Measurements from ENCODE around the gene FGFR3. TPM values are rescaled to one million over a fixed set of nuclear protein-coding genes. Genes with fewer than 3 reads are reported as not detected.

FGFR3 gene
- total and polyA plus RNA-seq, 7 donors = 0.16 to 14.0 (median 0.83) TPM

DNA sequence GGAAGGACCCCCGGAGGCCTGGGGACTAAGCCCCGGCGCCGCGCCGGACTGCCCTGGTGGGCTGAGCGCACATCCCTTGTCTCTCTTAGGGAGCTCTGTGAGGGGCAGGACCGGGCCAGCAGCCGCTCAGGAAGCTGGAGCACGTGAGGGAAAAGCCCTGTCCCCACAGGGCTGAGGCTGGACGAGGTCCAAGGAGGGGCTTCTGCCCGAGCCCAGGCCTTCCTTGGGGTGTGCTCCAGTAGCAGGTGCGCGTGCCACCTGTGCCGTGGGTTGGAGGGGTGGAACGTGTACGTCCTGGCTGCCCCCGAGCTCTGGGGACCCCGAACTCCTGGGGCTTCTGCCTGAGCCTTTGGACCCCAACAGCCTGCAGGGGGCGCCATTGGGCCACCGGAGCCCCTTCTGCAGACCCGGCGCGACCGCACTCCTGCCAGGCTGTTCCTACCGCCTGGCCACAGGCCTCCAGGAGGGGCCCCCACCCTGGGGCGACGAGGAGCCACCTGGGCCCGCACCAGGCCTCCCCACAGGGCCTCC, 44.6 kb upstream of the FGFR3 start:
- Histone ChIP-seq H3K36me3 (no peaks in the 10 kb centered on the region), H3K27me3 (peaks cover 0 to 12% (median 5%) of the 10 kb centered on the region in 3 donors), H3K27ac (no peak overlapping the region), H3K9me3 (no peaks in the 10 kb centered on the region), H3K4me1 (peaks cover 0 to 7% (median 2%) of the 10 kb centered on the region in 4 donors), H3K4me3 (no peak overlapping the region)
- intact Hi-C loops (cut with DNase I) = no loop called here
- DNase-seq = peak; percentile 78
- no peak for TF ChIP-seq POLR2A (IDR thresholded peaks at IDR 0.05)
- TF ChIP-seq, protein P1, sequence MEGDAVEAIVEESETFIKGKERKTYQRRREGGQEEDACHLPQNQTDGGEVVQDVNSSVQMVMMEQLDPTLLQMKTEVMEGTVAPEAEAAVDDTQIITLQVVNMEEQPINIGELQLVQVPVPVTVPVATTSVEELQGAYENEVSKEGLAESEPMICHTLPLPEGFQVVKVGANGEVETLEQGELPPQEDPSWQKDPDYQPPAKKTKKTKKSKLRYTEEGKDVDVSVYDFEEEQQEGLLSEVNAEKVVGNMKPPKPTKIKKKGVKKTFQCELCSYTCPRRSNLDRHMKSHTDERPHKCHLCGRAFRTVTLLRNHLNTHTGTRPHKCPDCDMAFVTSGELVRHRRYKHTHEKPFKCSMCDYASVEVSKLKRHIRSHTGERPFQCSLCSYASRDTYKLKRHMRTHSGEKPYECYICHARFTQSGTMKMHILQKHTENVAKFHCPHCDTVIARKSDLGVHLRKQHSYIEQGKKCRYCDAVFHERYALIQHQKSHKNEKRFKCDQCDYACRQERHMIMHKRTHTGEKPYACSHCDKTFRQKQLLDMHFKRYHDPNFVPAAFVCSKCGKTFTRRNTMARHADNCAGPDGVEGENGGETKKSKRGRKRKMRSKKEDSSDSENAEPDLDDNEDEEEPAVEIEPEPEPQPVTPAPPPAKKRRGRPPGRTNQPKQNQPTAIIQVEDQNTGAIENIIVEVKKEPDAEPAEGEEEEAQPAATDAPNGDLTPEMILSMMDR (IDR thresholded peaks at IDR 0.05) = peak; percentile 43 to 63 (median 50)
- WGBS, 2 donors = 6 to 11% methylated on average over 29 of the region's 29 CpGs

DNA sequence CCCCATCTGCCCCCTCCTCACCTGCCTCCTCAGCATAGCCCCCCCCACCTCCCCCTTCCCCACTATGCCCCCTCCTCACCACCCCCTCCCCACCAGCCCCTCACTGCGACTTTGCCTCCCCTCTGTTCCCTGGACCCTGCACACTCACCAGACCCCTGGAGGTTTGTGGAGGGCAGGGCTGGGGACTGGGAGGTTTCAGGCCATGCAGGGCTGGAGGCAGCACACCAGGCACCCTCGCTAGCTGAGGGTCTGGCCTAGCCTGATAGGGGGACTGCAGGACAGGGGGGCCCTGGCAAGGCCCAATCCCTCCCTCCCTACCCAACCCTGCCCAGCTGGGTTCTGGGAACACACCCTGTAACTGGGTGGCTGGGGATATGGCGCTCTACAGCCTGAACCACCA, 43.7 kb upstream of the FGFR3 start:
- no peak for DNase-seq
- 52 to 63% methylated on average over 3 of the region's 3 CpGs for WGBS, 2 donors
- Histone ChIP-seq H3K4me3 (no peak overlapping the region), H3K36me3 (no peaks in the 10 kb centered on the region), H3K27me3 (peaks cover 0 to 12% (median 5%) of the 10 kb centered on the region in 3 donors), H3K27ac (no peak overlapping the region), H3K4me1 (peaks cover 0 to 7% (median 2%) of the 10 kb centered on the region in 4 donors), H3K9me3 (no peaks in the 10 kb centered on the region)
- intact Hi-C loops (cut with DNase I) = no loop called here
- no peak for TF ChIP-seq POLR2AphosphoS5 (IDR thresholded peaks at IDR 0.05)
- no peak for TF ChIP-seq POLR2A (IDR thresholded peaks at IDR 0.05)
- TF ChIP-seq EP300 (IDR thresholded peaks at IDR 0.05) = no peak
- TF ChIP-seq, protein P1 (IDR thresholded peaks at IDR 0.05) = no peak

DNA sequence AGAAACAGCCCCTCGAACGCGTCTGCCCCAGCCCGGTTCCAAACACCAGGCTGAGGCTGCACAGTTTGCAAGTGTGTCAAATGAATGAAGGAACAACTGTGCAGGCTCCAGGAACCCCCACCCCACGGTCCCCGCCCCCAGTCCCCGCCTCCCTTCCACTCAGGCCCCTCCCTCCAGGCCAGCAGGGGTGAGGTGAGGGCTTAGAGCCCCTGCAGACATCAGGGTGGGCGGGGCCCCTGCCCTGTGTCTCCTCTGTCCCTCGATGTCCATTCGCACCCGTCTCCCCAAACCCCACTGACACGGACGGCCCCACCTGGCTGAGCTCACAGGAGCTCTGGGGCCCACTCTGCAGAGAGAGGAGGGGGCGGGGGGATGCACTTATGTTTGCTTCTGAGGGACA, 43.3 kb upstream of the FGFR3 start:
- no peak overlapping the region for H3K4me3 ChIP-seq
- 76 to 81% methylated on average over 14 of the region's 14 CpGs for WGBS, 2 donors
- peaks cover 0 to 7% (median 2%) of the 10 kb centered on the region in 4 donors for H3K4me1 ChIP-seq
- intact Hi-C loops (cut with DNase I) = no loop called here
- H3K36me3 ChIP-seq = no peaks in the 10 kb centered on the region
- H3K27ac ChIP-seq = no peak overlapping the region
- no peak for DNase-seq
- TF ChIP-seq, protein P1 (IDR thresholded peaks at IDR 0.05) = no peak
- TF ChIP-seq POLR2AphosphoS5 (IDR thresholded peaks at IDR 0.05) (no peak), POLR2A (IDR thresholded peaks at IDR 0.05) (no peak), EP300 (IDR thresholded peaks at IDR 0.05) (no peak)
- peaks cover 0 to 12% (median 5%) of the 10 kb centered on the region in 3 donors for H3K27me3 ChIP-seq
- H3K9me3 ChIP-seq = no peaks in the 10 kb centered on the region

DNA sequence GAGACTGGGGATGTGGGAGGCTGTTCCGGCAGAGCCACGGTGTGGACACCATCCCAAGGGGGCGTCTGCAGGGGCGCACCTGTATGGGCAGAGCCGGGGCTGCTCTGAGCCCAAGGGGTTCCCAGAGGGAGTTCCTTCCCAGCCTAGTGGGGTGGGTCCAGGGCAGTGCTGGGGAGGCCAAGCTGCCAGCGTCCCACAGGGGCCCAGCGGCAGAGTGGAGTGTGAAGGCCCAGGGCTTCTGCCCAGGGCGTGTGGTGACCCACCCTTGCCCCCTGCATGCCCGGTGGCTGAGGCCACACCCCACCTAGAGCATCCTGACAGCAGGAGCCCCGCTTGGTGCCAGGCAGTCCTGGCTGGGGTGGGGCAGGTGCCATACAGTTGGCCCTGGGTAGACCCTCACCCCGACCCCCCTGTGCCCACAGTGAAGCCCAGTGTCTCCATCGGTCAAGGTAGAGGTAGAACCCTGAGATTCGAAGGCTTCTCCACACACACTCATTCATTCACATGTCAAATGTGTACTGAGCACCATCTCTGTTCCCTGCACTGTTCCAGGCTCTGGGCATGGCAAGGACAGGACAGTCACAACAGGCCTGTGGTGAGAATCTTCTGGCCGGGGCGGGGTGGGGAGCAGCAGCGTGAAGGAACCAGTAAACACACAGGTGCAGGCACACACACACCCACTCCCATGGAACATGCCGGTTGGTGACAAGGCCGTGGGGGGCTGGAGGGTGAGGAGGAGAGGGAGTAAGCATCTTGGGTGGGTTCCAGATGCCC, 42.5 kb upstream of the FGFR3 start:
- peaks cover 0 to 12% (median 5%) of the 10 kb centered on the region in 3 donors for H3K27me3 ChIP-seq
- no peak for DNase-seq

More for the DNA sequence above, 42.5 kb upstream of the FGFR3 start:
- 73 to 88% methylated on average over 18 of the region's 18 CpGs for whole genome bisulfite sequencing, 2 donors
- Histone ChIP-seq H3K36me3 (no peaks in the 10 kb centered on the region), H3K27ac (no peak overlapping the region), H3K4me1 (peaks cover 0 to 7% (median 2%) of the 10 kb centered on the region in 4 donors), H3K9me3 (no peaks in the 10 kb centered on the region), H3K4me3 (no peak overlapping the region)
- TF ChIP-seq, protein P1 (IDR thresholded peaks at IDR 0.05) = no peak
- no peak for TF ChIP-seq EP300 (IDR thresholded peaks at IDR 0.05)
- no peak for TF ChIP-seq POLR2AphosphoS5 (IDR thresholded peaks at IDR 0.05)
- TF ChIP-seq POLR2A (IDR thresholded peaks at IDR 0.05) = no peak
- intact Hi-C loops (cut with DNase I) = no loop called here
